GM18907 (cell line): ENCODE data around the gene AP1S1.

Experiments
- ATAC-seq: cut with Tn5 transposase; IDR thresholded peaks from one replicate; pipeline ENCODE4 v1.9.1; 2021; ENCODE audit warnings: mild to moderate bottlenecking, moderate library complexity; ENCODE audit not compliant: unreplicated experiment

Gene AP1S1

DNA sequence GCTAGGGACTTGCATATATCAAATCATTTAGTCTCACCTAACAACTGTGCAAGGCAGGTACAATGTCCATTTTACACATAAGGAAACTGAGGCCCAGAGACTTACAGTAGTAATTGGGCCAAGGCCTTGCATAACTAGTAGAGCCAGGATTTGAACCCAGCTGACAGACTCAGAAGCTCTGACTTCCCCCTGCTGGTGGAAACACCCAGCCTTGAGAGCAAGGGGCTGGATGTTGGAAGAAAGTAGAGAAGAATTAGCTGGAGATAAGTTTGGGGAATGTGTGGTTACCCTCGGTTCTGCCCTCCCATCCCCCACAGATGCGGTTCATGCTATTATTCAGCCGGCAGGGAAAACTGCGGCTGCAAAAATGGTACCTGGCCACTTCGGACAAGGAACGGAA lies 2.0 kb downstream of the AP1S1 start:
- no peak for ATAC-seq

DNA sequence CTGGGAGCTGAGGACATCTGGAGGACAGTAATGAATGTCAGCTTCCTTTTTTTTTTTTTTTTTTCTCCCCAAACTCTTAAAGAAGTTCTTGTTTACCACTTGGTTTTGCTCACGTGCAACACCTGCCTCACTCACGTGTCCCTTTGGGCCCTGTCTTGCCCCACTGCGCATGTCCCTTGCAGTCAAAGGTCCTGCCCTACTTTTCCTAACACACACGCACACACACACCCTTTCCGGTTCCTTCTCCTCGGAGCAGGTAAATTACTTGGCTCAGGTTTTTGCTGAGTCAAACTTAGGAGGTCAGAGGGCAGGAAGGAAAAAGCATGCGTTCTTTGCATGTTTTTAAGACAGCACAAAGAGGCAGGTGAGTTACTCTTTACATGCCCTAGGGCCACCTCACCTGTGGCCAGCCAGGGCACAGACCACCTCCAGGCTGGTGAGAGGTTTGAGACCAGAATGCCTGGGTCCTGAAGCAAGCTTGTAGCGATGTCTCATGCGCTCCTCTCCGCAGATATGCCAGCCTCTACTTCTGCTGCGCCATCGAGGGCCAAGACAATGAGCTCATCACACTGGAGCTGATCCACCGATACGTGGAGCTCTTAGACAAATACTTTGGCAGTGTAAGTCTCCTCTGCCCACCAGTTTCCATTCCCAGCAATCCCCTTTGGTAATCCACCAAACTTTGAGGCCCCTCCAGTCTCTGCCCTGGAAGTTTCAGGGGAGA lies 2.8 kb downstream of the AP1S1 start:
- no peak for ATAC-seq

DNA sequence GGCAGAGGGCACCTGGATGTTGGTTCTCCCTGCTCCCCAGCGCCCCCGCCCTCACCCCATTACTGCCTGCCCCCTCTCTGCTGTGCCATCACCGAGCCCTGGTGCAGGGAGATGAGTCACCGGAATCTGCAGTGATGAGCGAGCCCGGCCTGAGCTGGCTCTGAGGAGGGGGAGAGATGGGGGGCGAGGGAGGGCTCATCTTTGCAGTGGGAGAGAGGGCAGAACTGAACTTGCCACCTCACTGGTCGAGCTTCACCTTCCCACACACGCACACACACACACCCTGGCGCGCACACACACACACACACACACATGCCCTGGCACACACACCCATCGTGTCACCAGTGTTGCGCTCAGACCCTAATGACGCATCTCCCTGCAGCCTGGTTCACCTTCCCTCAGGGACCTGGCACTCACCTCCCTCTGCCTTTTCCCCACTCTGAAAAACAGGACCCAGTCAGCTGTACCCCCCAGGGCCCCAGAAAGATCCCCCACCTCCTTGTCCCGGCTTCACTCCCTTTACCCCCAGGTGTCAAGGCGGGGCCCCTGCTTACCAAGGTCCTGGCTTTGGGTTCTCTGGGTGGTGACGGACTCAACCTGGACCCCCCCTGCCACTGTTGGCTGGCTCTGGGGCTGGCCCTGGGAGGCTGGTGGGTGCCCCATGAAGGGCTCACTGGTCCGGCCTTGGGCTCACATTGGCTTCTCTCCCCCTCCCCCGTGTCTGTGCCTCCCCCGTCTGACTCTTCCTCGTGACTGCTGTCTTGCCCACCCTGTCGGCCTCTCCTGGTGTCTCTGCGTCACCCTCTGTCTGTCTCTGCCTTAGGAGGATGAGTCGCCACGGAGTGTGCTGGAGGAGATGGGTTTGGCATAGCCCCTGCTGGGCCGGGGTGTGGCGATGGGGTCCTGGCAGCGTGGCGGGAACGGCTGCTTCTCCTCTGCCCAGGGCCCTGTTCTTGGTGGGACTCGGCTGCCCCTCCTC lies 5.7 kb downstream of the AP1S1 start:
- no peak for ATAC-seq

DNA sequence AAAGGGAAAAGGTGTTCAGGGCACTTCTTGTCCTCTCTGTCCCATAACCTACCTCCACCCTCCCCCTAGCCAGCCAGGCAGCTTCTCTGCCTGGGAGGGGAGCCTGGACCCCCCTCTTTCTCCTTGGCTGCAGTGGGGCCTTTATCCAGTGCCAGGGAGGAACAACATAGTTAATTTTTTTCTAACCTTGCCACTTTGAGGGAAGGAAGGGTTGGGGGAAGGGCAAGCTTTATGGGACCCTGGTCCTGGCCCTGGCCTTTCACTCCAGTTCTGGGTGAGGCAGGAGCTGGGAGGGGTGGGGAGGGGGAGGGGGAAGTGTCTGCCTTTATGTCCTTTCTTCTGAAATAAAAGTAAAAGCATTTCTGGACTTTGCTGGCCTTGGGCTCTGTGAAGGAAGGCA lies 6.6 kb downstream of the AP1S1 start:
- ATAC-seq, result no peak

DNA sequence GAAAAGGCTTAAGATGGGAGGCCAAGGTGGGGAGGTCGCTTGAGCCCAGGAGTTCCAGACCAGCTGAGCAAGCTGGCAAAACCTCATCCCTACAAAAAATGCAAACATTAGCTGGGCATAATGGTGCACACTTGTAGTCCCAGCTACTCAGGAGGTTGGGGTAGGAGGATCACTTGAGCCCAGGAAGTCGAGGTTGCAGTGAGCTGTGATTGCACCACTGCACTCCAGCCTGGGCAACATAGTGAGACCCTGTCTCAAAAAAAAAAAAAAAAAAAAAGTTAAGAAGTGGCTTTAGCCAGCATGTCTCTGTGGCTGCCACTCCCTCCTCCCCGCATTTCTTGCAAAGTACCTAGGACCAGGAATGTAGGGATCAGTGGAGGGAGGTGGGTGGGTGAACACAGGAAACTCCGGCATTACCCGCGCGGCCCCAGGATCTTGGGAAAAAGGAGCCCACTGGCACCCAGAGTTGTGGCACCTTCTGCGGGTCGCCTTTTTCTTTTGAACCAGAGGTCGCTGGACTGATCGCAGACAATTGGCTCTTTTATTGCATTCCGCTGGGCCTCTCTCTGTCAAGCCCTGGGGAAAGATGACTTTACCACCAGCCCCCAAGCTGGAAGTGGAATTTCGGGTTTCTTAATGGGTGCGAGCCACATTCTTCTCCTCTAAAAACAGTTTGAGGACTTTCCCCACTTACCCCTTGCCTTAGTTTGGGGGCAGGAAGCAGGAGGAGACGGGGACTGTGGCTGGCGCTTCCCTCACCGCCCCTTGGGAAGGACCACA lies 7.6 kb downstream of the AP1S1 start:
- no peak for ATAC-seq

DNA sequence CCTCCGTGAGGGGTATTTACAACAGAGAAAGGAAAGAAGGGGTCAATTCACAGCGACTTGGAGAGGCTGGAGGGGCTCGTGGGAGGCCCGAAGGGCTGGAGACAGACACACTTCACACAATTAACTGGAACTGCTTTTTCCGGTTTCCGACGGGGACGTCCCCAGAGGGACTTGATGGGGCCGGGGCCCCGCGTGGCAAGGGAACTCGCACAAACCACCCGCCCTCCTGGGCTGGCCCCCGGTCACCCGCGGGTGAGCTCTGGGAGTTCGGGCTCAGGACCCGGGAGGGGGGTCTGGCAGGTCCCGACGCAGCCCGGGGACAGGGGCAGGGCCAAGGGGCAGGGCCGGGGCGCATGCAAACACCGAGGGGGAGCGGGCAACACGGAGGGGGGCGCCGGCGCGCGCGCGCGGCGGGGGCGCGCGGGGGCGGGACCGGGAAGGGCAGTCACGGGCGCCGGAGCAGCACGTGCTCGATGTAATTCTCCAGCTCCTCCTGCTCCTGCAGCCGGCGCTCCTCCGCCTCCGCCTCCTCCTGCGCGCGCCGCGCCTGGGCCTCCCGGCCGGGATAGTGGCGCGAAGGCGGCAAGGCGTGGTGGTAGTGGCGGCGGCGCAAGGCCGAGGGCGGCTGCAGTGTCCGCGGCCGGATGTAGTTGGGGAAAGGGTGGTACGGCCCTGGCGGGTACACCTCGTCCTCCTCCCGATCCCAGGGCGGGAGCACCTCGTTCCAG lies 8.4 kb downstream of the AP1S1 start:
- no peak for ATAC-seq

DNA sequence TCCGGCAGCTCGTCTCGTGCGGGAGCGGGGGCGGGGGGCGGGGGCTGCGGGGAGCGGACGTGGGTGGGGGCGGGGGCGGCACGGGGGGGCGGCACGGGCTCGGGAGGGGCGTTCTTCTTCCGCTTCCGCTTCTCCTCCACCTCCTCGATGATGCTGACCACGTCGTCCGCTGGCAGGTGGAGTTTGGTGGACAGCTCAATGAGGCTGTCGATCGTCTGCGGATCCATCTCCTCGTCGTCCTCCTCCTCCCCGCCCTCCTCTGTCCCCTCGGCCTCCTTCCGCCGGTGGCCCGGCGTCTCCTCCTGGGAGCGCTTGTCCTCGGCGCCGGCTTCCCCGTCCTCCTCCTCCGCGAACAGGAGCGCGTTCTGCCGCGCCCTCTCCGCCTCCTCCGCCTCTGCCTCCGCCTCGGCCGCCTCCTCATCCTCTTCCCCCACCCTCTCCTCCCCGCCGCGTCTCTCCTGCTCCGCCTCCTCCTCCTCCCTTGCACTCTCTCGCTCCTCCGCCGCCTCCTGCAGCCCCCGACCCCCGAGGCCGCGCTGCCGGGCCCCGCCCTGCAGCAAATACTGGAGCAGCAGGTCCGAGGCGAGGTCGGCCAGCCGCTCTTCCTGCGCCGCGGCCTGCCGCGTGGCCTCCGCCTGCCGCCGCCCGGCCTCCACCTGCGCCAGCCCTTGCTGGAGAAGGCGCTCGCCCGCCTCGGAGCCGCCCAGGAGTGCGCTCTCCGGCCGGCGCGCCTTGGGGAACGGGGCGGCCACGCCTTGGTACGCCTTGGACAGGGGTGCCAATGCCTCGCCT lies 9.2 kb downstream of the AP1S1 start:
- ATAC-seq, result no peak

DNA sequence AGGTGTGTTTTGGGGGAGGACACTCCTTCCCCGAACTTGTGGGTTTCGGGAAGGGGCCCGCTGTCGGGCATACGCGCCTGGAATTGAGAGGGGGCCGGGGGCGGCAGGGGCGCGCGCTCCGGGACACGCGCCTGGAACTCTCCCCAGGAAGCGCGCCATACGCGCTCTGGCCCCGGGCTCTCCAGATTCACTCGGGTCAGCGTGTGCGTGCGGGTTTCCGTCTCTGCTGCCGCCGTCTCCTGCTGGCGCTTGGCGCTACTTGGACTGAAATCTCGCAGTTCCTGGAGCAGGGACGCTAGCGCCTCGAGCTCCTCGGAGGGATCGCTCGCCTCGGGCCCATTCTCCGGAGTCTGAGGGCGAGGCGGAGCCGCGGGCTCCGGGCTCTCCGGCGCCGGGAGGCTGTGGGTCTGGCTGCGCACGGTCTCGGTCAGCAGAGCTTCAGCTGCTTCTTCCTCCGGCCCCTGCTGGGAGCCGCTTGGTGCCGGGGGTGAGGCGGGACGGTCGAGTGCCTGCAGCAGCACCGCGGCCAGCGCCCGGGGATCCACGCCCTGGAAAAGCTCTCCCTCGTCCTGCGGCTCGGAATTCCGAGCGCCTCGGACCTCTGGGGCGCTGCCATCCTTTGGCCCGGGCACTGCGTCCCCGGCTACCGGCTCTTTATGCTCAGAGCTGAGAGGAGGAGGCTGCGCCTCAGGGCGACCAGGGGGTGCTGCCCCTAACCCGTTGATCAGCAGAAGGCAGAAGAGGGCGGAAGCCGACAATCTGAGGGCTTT lies 10.0 kb downstream of the AP1S1 start:
- no peak for ATAC-seq

DNA sequence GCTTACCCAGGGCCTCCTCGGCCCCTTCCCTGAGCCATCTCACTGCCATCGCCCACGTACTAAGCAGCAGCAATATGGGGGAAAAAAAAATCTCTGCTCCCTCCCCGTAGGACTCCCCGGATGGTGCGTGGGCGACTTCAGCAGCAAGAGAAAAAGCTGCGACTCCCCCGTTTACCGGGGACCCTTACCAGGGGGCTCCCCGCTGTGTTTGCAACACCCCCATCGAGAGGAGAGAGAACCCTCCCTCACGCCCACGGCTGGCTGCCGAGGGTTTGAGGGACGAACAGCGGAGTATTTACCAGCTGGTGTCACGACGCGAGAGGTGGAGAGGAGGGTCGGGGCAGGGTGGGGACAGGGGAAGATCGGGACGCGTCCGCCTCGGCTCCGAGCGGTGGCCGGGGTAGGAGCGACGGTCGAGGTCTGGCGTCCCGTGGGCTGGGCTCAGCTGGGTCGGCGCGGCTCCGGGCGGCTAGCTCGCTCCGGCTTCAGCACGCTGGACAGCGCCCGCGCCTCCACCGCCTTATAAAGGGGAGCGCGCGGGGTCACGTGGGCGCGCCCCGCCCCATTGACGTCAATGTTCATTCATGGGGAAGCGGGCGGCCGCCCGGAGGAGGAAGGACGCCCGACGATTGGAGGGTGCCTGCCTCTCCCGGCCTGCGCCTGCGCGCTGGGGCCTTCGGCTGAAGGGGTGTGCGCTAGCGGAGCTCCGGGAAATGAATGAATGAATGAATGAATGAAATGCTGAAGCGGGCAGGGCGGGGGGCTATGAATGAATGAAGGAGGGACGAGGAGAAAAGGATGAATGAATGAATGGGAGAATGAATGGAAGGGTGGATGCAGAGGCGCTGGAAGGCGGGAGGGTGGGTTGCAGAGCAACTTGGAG lies 11.0 kb downstream of the AP1S1 start, which contains the start of gene VGF:
TSS of gene VGF (minus strand) at position 495 of the 883 bp plus-strand sequence. CDS start 726 bp downstream, outside the sequence.
- ATAC-seq, result peak; percentile 71

DNA sequence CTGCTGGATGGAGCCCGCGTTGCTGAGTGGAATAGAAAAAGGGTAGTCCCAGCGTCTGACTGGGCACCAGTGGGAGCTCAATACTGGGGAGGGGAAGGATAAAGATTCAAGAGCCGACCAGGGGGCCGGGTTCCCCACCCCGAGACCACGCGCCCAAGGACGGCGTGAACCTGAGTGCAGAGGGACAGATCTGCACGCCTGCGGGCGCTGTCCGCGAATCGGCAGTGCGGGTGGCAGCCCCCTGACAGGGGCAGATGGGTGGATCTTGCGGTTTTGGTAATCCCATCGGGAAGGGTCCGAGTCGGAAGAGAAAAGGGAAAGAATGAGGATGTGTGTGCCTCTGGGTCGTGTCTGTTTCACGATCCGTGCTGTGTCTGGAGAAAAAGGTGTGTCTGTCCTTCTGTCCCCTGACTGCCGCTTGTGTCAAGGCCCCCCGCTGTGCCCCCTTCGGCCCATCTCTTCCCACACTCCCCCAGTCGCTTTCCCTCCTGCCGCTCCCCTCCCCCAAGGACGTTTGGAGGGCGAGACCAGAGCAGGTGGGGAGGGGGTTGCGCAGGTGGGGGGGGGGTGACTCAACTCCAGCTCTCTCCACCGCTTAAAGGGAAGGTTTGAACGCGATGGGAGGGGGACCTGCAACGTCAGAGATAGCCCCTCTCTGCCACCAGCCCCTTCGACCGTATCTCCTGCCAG lies 11.8 kb downstream of the AP1S1 start:
- ATAC-seq, result no peak

DNA sequence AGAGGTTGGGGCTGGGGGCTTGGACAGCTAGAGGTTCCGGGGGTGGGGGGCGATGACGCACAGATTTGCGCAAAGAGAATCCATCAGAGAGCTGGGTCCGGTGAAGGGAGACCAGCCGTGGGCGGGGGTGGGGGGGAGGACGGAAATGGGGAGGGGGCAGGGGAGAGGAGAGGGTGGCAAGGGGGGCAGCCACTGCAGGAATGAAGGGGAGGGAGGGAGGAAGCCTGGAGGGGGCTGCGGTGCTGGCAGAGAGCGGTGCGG lies 12.3 kb downstream of the AP1S1 start:
- no peak for ATAC-seq

DNA sequence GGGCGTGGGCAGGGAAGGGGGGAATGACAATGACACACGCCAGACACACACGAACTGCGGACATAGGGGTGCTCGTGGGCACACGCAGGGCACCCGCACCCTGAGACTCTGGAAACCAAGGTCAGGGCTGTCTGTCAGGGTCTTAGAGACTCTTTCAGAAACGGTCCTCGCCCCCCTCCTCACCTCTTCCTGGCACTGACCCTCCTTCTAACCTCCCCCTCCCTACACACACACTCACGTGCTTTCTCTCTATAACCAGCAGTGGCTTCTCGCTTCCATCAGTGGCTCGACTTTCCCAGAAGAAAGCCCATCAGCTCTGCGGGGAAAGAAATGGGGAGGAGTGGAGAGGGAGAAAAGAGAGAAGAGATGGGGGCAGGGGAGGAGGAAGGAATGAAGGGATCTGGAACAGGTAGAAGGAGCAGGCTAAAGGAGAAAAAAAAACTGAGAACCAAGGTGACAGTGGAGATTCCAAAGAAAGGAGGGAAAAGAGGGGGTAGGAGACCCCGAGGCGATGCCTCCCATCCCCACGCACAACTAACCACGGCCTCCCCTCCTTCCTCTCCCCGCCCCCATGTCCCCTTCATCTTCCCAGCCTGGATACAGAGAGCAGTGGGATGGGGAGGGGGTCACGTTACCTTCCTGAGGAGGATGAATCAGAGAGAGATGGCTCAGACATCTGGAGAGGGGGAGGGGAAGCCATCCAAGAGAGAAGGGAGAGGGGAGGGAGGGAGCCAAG lies 12.8 kb downstream of the AP1S1 start:
- ATAC-seq, result no peak

DNA sequence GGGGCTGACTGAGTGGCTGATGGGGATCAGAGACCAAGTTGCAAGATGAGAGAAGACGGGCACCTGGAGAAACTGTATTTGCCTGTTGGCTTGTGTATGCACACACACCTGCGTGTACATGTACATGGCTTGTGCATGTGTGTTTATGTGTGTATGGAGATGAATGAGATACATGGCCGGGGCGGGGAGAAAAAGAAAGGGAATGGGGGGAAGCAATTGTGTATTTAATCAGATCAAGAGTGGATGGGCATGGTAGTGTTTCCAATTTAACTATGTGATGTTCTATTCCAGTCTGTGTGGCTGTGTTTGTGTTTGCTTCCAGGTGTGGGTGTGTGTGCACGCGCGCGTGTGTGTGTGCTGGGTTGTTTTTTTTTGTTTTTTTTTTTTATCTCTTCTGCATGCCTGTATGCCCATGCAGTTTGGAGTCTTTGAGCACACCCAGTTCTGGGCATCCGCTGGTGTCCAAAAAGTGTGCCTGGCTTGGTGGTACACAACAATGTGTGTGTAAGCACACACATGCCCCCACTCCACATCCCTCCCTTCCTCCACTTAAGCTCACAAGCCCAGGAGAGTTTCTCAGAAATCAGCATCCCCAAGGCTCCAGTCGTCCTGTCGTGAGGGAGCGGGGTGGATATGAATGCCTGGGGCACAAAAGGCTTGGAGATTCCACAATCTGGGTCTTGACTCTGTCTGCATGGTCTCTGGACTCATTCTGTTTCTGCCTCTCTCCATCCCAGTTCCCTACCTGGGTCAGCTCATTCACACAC lies 13.6 kb downstream of the AP1S1 start:
- ATAC-seq, result no peak

DNA sequence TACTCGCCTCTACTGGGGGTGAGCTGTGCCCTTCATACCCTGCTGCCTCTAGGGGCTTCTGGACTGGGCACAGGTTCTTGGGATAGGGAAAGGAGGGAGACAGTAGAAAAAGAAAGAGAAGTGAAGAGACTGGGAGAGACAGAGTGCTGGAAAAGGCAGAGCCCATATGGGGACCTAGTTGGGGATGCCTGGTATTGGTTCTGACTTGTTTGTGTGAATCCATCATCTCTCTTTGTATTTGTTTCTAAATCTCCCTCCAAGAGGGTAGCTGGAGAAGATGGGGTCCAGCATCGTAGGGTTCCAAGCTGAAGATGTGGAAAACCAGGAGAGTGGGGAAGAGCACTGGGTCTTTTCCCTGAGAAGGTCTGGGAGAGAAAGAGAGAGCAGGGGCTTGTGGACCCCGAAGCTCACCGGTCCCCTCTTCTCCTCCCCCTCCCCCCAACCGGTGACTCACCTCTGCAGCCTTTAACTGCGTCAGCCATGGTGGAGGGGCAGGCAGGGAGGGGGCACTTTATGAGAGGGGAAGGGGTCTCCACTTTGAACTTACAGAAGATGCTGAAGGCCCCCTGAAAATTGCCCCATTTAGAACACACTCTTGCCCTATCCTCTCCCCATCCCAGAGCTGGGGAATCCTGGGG lies 14.3 kb downstream of the AP1S1 start:
- ATAC-seq, result no peak

DNA sequence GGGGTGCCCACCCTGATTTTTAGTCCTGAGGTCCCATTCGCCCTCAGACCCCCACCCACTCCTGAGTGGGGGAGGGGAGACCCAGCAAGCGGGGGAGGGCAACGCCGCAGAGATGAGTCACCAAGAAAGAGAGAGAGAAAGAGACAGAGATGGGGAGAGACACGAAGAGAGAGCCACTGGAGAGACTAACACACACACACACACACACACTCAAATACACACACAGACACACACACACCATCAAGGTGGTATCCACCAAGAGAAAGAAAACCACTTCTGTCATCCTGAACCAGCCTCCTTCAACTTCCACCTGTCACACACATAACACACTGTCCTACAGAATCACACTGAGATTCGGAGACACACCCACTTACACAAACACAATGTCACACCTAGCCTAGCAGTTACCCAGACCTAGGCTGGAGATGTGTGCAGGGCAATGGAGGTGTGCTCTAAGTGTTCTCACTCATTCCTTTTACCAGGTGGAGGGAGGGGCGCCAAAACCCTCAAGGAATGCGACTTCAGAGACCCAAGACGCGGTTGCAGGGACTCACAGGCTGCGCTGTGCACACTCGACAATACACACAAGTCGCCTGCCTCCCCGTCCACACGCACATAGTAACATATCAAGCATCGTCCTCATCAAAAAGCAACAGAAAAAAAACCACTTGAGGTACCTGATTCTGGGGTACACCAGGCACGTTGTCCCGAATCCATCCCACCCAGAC lies 15.0 kb downstream of the AP1S1 start:
- ATAC-seq, result no peak
